OCI-LY1 (cell line): Measurements from ENCODE around the gene TRAPPC12.

Experiments used
- CTCF ChIP-seq: fragments of 200-600 bp; sonication (generic), shearing (Covaris generic); IDR thresholded peaks from 2 replicates; pipeline ENCODE4 v1.5.1; 2017; ENCODE audit warnings: mild to moderate bottlenecking, antibody characterized with exemption, low read length, moderate library complexity, mixed read lengths
- EZH2 ChIP-seq: fragments of 200-600 bp; sonication (generic), shearing (Covaris generic); IDR thresholded peaks from 2 replicates; pipeline ENCODE4 v1.8.0; 2017; ENCODE audit warnings: borderline replicate concordance, mixed run types, mild to moderate bottlenecking, antibody characterized with exemption, low read length, moderate library complexity, mixed read lengths

DNA sequence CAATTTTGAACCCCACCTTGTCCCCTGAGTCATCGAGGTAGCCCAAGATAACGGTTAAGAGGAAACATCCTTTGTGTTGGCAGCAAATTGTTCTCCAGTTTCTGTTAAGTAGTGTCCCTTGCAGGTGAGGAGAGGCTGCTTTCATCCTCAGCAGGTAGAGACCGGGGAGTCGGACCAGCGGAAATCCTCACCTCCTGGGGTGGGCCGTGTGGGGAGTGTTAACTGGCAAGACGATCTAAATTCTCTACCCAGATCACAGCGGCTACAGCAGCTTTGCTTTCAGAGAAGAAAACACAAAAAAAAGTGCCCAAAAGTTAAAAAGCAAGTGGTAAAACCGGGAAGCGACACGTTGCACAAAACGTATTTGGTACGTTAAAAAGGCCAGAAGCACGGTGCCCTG lies 76.6 kb downstream of the TRAPPC12 start:
- TF ChIP-seq CTCF (no peak), EZH2 (no peak)
